HEK293T (cell line): ENCODE results near the gene SNRK.

Experiments
- SP1 ChIP-seq: fragments of 450-650 bp; IDR thresholded peaks from 2 replicates; pipeline ENCODE4 v1.6.1; 2017
- ZNF384 ChIP-seq: fragments of 450-650 bp; IDR thresholded peaks from 2 replicates; pipeline ENCODE4 v1.6.1; 2016

DNA sequence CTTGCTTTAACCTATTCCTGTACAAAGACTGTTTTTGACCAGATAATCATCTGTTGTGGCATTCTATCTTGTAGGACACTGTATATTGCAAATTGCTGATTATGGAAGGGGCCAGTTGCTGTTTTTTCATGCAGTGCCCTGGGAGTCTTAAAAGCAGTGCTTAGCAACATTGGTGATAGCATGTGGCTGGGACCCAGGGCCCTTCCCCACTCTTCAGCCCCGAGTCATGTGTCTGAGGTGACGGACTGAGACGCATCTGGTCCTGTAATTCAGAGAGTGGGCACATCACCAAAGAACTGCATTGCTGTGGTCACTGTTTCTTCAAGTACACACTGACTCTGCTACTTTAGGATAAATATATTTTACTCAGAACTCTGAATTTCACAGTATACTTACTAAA, 63.4 kb downstream of the SNRK start:
- TF ChIP-seq SP1 (no peak), ZNF384 (no peak)
